ENCODE data around the gene ZNF598. TPM values are rescaled to one million over a fixed set of nuclear protein-coding genes. Genes with fewer than 3 reads are reported as not detected.

Gene ZNF598
- total and polyA plus RNA-seq, 4 donors = 2.7 to 28.4 (median 16.2) TPM

DNA sequence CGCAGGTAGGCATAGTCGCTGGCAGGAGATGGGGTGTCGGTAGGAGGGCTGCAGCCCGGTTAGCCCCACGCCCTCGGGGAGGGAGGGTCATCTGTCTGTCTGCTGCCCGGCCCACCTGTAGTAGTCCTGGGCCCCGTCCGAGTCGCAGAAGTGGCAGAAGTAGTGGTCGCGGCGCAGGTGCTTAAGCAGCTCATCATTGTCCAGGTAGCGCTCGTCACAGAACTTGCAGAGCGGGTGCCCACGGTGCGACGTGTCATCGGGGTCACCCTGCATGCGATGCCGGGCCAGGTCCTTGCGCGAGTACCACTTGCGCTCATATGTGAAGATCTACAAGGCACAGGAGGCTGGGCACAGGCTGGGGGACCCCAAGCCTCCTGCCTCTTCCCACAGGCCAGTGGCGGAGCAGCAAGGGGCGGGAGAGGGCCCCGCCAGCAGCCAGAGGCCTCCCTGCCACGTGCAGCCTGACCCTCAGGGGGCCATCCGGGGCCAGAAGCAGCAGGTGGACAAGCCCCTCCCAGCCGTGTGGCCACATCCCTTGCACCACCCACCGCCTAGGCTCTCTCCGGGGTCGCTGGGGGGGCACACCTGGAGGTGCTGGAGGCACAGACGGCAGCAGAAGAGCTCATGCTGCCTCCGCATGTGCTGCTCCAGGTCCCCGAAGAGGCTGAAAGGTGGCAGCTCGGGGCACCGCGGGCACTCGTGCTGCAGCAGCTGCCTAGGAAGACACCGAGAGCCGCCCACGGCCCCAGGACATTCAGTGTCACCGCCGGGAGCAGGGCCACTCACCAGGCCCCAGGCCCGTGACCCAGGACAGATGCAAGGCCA lies 7.0 kb downstream of the ZNF598 start:
- H3K9me3 ChIP-seq (ENCODE audit: control insufficient read depth in 4 of 4, low read length in 3 of 4) = no peaks in the 10 kb centered on the region
- TF ChIP-seq HNF4A (conservative IDR thresholded peaks at IDR 0.05) (no peak), FOXA2 (IDR thresholded peaks at IDR 0.05) (no peak), GABPA (IDR thresholded peaks at IDR 0.05 in 1 of 2, conservative IDR thresholded peaks at IDR 0.05 in 1 of 2) (no peak), EGR1 (IDR thresholded peaks at IDR 0.05; ENCODE audit: low read depth in 2 of 2) (no peak), JUND (IDR thresholded peaks at IDR 0.05) (no peak), TAF1 (conservative IDR thresholded peaks at IDR 0.05) (no peak), RAD21 (IDR thresholded peaks at IDR 0.05) (no peak)
- TF ChIP-seq, protein P1, sequence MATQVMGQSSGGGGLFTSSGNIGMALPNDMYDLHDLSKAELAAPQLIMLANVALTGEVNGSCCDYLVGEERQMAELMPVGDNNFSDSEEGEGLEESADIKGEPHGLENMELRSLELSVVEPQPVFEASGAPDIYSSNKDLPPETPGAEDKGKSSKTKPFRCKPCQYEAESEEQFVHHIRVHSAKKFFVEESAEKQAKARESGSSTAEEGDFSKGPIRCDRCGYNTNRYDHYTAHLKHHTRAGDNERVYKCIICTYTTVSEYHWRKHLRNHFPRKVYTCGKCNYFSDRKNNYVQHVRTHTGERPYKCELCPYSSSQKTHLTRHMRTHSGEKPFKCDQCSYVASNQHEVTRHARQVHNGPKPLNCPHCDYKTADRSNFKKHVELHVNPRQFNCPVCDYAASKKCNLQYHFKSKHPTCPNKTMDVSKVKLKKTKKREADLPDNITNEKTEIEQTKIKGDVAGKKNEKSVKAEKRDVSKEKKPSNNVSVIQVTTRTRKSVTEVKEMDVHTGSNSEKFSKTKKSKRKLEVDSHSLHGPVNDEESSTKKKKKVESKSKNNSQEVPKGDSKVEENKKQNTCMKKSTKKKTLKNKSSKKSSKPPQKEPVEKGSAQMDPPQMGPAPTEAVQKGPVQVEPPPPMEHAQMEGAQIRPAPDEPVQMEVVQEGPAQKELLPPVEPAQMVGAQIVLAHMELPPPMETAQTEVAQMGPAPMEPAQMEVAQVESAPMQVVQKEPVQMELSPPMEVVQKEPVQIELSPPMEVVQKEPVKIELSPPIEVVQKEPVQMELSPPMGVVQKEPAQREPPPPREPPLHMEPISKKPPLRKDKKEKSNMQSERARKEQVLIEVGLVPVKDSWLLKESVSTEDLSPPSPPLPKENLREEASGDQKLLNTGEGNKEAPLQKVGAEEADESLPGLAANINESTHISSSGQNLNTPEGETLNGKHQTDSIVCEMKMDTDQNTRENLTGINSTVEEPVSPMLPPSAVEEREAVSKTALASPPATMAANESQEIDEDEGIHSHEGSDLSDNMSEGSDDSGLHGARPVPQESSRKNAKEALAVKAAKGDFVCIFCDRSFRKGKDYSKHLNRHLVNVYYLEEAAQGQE (IDR thresholded peaks at IDR 0.05) = no peak
- H3K36me3 ChIP-seq (ENCODE audit: control insufficient read depth in 4 of 4, insufficient read depth in 3 of 4, low read depth in 1 of 4, low read length in 3 of 4) = peaks cover 19 to 56% (median 25%) of the 10 kb centered on the region in 4 donors
- H3K4me3 ChIP-seq (ENCODE audit: low read depth in 1 of 3, low read length in 3 of 3) = no peak overlapping the region
- 95% methylated on average over 47 of the region's 47 CpGs for WGBS
- peaks cover 29 to 43% (median 34%) of the 10 kb centered on the region in 4 donors for H3K4me1 ChIP-seq (ENCODE audit: control insufficient read depth in 4 of 4, insufficient read depth in 4 of 4, low read length in 3 of 4)
- DNase-seq (ENCODE audit: low spot score) = no peak
- no peak overlapping the region for H3K9ac ChIP-seq (ENCODE audit: low read depth in 1 of 2, low read length in 2 of 2)
- no peaks in the 10 kb centered on the region for H3K27me3 ChIP-seq (ENCODE audit: control insufficient read depth in 4 of 4, insufficient read depth in 4 of 4, low read length in 3 of 4)
- H3K27ac ChIP-seq (ENCODE audit: low read depth in 1 of 2, low read length in 2 of 2) = no peak overlapping the region

DNA sequence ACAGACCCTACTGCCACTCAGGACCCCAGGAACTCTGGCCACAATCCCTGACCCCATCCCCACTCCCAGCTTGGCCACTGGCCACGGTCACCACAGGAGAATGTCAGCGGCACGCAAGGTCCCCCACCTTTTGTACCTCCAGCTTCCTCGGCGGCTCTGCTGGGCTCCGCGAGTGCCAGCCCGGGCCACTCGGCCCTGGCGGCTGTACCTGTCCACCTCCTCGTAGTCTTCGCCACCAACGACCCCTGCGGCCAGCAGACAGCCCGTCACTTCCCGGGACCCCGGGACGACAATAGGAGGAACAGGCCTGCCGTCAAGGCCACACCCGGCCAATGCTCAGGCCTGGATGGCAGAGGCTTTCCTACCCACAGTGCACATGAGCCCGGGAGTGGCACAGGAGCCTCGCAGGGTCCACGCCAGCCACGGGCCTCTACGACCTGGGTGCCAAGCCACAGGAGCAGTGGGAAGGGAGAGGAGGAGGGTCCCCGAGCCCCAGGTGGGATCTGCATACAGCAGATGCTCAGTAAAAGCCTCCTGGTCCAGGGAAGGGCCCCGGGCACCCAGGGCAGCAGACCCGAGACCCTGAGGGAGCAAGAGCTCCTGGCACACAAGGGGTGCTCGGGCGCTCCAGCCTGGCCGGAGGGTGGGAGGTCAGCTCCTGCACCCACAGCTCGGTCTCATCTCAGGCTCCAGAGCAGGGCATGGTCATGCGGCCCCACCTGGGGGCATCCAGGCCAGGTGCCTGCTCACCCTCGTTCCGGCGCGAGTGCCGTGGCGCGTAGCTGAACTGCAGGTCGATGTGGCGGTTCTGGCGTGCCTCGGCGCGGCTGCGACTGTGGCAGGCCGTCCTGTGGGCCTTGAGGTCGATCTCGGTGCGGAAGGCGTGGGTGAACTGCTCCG lies 7.9 kb downstream of the ZNF598 start:
- no peak overlapping the region for H3K4me3 ChIP-seq (ENCODE audit: low read depth in 1 of 3, low read length in 3 of 3)
- no peaks in the 10 kb centered on the region for H3K9me3 ChIP-seq (ENCODE audit: control insufficient read depth in 4 of 4, low read length in 3 of 4)
- no peak for DNase-seq (ENCODE audit: low spot score)
- H3K4me1 ChIP-seq (ENCODE audit: control insufficient read depth in 4 of 4, insufficient read depth in 4 of 4, low read length in 3 of 4) = peaks cover 21 to 34% (median 25%) of the 10 kb centered on the region in 4 donors
- H3K9ac ChIP-seq (ENCODE audit: low read depth in 1 of 2, low read length in 2 of 2) = no peak overlapping the region
- no peaks in the 10 kb centered on the region for H3K27me3 ChIP-seq (ENCODE audit: control insufficient read depth in 4 of 4, insufficient read depth in 4 of 4, low read length in 3 of 4)
- 95% methylated on average over 53 of the region's 53 CpGs for WGBS
- no peak overlapping the region for H3K27ac ChIP-seq (ENCODE audit: low read depth in 1 of 2, low read length in 2 of 2)
- no peak for TF ChIP-seq NR2F2 (IDR thresholded peaks at IDR 0.05)
- no peak for TF ChIP-seq RXRA (IDR thresholded peaks at IDR 0.05)
- TF ChIP-seq, protein P1 (IDR thresholded peaks at IDR 0.05) = no peak
- TF ChIP-seq JUND (IDR thresholded peaks at IDR 0.05) = no peak
- TF ChIP-seq GABPA (IDR thresholded peaks at IDR 0.05 in 1 of 2, conservative IDR thresholded peaks at IDR 0.05 in 1 of 2) = no peak
- no peak for TF ChIP-seq FOXA2 (IDR thresholded peaks at IDR 0.05)
- no peak for TF ChIP-seq RAD21 (IDR thresholded peaks at IDR 0.05)
- TF ChIP-seq, protein P2, sequence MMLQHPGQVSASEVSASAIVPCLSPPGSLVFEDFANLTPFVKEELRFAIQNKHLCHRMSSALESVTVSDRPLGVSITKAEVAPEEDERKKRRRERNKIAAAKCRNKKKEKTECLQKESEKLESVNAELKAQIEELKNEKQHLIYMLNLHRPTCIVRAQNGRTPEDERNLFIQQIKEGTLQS (IDR thresholded peaks at IDR 0.05) = no peak
- no peak for TF ChIP-seq HNF4G (IDR thresholded peaks at IDR 0.05)
- TF ChIP-seq, protein P3, sequence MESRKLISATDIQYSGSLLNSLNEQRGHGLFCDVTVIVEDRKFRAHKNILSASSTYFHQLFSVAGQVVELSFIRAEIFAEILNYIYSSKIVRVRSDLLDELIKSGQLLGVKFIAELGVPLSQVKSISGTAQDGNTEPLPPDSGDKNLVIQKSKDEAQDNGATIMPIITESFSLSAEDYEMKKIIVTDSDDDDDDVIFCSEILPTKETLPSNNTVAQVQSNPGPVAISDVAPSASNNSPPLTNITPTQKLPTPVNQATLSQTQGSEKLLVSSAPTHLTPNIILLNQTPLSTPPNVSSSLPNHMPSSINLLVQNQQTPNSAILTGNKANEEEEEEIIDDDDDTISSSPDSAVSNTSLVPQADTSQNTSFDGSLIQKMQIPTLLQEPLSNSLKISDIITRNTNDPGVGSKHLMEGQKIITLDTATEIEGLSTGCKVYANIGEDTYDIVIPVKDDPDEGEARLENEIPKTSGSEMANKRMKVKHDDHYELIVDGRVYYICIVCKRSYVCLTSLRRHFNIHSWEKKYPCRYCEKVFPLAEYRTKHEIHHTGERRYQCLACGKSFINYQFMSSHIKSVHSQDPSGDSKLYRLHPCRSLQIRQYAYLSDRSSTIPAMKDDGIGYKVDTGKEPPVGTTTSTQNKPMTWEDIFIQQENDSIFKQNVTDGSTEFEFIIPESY (IDR thresholded peaks at IDR 0.05) = no peak
- no peak for TF ChIP-seq EGR1 (IDR thresholded peaks at IDR 0.05; ENCODE audit: low read depth in 2 of 2)
- TF ChIP-seq HNF4A (conservative IDR thresholded peaks at IDR 0.05) = no peak
- no peak for TF ChIP-seq YY1 (IDR thresholded peaks at IDR 0.05)
- TF ChIP-seq, protein P4, sequence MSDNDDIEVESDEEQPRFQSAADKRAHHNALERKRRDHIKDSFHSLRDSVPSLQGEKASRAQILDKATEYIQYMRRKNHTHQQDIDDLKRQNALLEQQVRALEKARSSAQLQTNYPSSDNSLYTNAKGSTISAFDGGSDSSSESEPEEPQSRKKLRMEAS (IDR thresholded peaks at IDR 0.05) = no peak
- TF ChIP-seq TAF1 (conservative IDR thresholded peaks at IDR 0.05) = no peak
- TF ChIP-seq, protein P5, sequence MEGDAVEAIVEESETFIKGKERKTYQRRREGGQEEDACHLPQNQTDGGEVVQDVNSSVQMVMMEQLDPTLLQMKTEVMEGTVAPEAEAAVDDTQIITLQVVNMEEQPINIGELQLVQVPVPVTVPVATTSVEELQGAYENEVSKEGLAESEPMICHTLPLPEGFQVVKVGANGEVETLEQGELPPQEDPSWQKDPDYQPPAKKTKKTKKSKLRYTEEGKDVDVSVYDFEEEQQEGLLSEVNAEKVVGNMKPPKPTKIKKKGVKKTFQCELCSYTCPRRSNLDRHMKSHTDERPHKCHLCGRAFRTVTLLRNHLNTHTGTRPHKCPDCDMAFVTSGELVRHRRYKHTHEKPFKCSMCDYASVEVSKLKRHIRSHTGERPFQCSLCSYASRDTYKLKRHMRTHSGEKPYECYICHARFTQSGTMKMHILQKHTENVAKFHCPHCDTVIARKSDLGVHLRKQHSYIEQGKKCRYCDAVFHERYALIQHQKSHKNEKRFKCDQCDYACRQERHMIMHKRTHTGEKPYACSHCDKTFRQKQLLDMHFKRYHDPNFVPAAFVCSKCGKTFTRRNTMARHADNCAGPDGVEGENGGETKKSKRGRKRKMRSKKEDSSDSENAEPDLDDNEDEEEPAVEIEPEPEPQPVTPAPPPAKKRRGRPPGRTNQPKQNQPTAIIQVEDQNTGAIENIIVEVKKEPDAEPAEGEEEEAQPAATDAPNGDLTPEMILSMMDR (IDR thresholded peaks at IDR 0.05; ENCODE audit: low read depth, low read length, missing input control) = no peak
- TF ChIP-seq SP1 (IDR thresholded peaks at IDR 0.05) = no peak
- peaks cover 24 to 65% (median 27%) of the 10 kb centered on the region in 4 donors for H3K36me3 ChIP-seq (ENCODE audit: control insufficient read depth in 4 of 4, insufficient read depth in 3 of 4, low read depth in 1 of 4, low read length in 3 of 4)
